EH (cell line): ENCODE results near the gene LRIT3.

ENCODE experiments used
- DNase-seq: peaks from one replicate; pipeline ENCODE4 v3.0.0-alpha.2; 2015; ENCODE audit warnings: low read depth

LRIT3 gene

GRCh38 chr4:109908731-109909130 lies 60.8 kb downstream of the LRIT3 start:
- no peak for DNase-seq

DNA sequence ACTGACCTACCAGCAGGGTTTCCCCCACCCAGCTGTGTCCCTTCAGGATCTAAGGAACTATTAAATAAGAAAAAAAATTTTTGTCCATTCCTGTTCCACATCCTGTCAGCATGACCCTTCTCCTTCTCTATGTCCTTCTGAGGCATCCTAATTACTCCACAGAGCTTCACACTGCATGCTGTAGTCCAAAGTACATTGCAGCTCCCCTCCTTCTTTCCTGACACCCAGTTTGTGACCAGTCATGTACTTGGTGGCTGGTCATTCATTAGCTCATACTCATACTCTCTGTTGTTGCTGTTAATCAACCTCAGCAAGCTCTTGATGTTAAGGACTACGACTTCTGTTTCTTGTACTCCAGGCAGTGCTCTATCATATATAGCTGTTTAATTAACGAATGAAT lies 62.3 kb downstream of the LRIT3 start:
- DNase-seq: no peak

DNA sequence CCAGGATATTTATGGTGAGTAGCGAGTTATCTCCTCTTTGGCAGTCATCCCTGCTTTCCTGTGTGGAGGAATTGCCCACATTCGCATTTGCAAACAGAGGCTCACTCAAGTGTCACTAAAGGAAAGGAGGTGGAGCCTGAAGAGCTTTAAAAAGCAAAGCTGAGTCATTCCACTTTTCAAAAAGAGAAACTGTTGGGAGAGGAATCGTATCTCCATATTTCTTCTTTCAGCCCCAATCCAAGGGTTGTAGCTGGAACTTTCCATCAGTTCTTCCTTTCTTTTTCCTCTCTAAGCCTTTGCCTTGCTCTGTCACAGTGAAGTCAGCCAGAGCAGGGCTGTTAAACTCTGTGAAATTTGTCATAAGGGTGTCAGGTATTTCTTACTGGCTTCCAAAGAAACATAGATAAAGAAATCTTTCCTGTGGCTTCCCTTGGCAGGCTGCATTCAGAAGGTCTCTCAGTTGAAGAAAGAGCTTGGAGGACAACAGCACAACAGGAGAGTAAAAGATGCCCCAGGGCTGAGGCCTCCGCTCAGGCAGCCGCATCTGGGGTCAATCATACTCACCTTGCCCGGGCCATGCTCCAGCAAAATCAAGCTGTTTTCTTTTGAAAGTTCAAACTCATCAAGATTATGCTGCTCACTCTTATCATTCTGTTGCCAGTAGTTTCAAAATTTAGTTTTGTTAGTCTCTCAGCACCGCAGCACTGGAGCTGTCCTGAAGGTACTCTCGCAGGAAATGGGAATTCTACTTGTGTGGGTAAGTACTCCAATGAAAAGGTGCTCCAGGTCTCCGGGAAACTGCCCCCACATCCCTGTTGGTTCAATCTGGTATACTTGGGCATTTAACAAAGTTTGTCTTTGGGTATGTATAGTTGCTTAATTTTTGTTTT lies 65.0 kb downstream of the LRIT3 start, which contains the start of gene EGF:
EGF (plus strand) TSS at position 178 of the 890 bp plus-strand sequence; CDS start at position 631, 453 bp downstream.
- DNase-seq: peak; percentile 78

DNA sequence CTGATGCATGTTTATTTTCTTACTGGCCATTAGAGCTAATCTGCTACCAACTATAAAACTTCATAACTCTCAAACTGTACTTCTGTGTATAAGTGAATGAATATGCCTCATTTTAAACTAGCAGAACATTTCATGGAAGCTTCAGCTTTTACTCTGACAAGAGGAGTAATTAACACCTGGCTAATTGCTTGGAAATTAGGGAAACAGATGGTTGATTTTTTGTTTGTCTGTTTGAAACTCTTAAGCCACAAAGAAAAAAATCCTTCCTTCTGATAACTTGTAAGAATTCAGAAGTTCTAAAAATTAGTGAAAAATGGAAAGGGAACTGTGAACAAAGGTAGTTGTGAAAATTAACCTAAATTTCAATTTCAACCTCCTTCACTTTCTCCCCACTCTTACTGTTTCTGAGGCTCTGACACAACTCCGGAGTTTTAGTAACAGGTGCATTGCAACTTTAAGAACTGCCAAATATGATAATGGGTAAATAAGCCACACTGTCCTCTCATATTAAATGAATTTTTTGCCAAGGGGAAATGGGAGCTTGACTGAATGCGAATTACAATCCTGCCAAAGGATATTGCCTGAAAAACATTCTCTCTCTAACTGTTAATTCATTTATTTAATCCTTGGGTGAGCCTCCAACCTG lies 65.8 kb downstream of the LRIT3 start:
- no peak for DNase-seq

GRCh38 chr4:109914322-109914721 lies 66.4 kb downstream of the LRIT3 start:
- DNase-seq: no peak

- DNase-seq: no peak
Measured at GRCh38 chr4:109915385-109916026, 67.6 kb downstream of the LRIT3 start.

DNA sequence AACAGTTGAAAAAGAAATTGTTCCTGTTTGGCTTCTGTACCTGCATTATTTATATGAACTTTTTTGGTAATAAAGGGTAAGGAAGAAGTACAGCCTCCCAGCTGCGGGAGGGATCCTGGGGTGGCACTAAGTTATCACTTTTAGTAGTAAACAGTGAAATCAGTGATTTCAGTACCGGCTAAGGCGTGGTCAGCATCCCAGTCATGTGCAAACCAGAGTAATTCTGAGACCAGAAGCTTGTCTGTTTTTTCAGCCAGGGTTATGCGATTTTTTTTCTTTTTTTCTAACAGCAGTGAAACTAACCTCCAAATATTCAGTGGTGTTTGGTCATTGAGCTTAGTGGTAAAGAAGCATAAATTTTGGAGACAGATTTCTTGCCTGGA lies 68.1 kb downstream of the LRIT3 start:
- no peak for DNase-seq

DNA sequence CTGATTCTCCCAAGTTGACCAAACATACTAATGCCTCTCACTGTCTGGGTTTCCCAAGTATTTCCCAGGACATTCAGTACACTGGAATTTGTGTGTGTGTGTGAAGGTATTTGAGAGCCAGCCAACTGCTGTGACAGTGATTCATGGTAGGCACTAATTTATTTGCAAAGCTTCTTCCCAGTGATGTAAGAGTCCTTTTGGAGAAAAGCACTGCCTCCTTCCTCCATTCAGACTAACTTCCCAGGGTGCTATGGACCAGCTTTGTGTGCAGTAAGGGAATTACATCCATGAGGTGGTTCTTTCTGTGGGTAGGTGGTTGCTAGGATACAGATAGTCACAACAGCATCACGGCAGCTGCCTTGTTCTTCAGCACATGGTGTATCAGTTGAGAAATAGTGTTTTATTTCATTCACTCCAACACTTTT lies 73.5 kb downstream of the LRIT3 start:
- DNase-seq: peak; percentile 98
